DMS114 treated with DMSO at 0.1 percent for 48 hours (cell line): ENCODE data around the gene PLPP3.

Source experiments
- DNase-seq: peaks from one replicate; lab custom pipeline; 2025; ENCODE audit not compliant: unreplicated experiment; lab: John Stamatoyannopoulos, UW

Gene PLPP3

GRCh38 chr1:56464294-56464693, 115.1 kb downstream of the PLPP3 start:
- DNase-seq: no peak

- no peak for DNase-seq
These were observed 116.0 kb downstream of the PLPP3 start for GRCh38 chr1:56463376-56463775.

- DNase-seq: no peak
These were observed 117.2 kb downstream of the PLPP3 start for GRCh38 chr1:56462209-56462608.

- DNase-seq: no peak
These were observed 117.9 kb downstream of the PLPP3 start for GRCh38 chr1:56461158-56462127.

GRCh38 chr1:56459260-56459659, 120.1 kb downstream of the PLPP3 start:
- no peak for DNase-seq

GRCh38 chr1:56457756-56458375, 121.5 kb downstream of the PLPP3 start:
- no peak for DNase-seq

- no peak for DNase-seq
These were observed 122.8 kb downstream of the PLPP3 start for GRCh38 chr1:56456435-56457101.

GRCh38 chr1:56453417-56454078, 125.8 kb downstream of the PLPP3 start:
- no peak for DNase-seq

- no peak for DNase-seq
These were observed 126.3 kb downstream of the PLPP3 start for GRCh38 chr1:56453016-56453415.

GRCh38 chr1:56452027-56453011, 127.0 kb downstream of the PLPP3 start:
- DNase-seq: no peak

GRCh38 chr1:56451491-56451890, 127.9 kb downstream of the PLPP3 start:
- DNase-seq: no peak

- no peak for DNase-seq
These were observed 129.2 kb downstream of the PLPP3 start for GRCh38 chr1:56450004-56450666.

GRCh38 chr1:56448529-56449300, 130.6 kb downstream of the PLPP3 start:
- no peak for DNase-seq

GRCh38 chr1:56447823-56448222, 131.5 kb downstream of the PLPP3 start:
- DNase-seq: no peak

- no peak for DNase-seq
These were observed 132.7 kb downstream of the PLPP3 start for GRCh38 chr1:56446531-56447098.

- DNase-seq: no peak
These were observed 134.3 kb downstream of the PLPP3 start for GRCh38 chr1:56444960-56445646.
